Brain microvascular endothelial cell (primary cell): Measurements from ENCODE around the gene EME2.

Source experiments
- DNase-seq: peaks from one replicate; pipeline ENCODE4 v3.0.0-alpha.2; 2020
- H3K27ac ChIP-seq: fragments of 250-450 bp; sonication (Bioruptor Pico); 2 replicates; pipeline ENCODE4 v1.5.1; 2020; ENCODE audit warnings: mild to moderate bottlenecking, moderate library complexity
- H3K27me3 ChIP-seq: fragments of 250-450 bp; sonication (Bioruptor Pico); replicated peaks from 2 replicates; pipeline ENCODE4 v1.5.1; 2020; ENCODE audit warnings: mild to moderate bottlenecking
- H3K36me3 ChIP-seq: fragments of 250-450 bp; sonication (Bioruptor Pico); replicated peaks from 2 replicates; pipeline ENCODE4 v1.5.1; 2020; ENCODE audit warnings: mild to moderate bottlenecking
- H3K4me3 ChIP-seq: 2 replicates; pipeline ENCODE4 v1.5.1; 2011; ENCODE audit warnings: low read depth, mild to moderate bottlenecking, control low read depth, low read length, moderate library complexity
- CTCF ChIP-seq: IDR thresholded peaks from 2 replicates; pipeline ENCODE4 v1.5.1; 2011; ENCODE audit warnings: low read depth, mild to moderate bottlenecking, moderate library complexity, low read length, control low read depth, inconsistent platforms; ENCODE audit errors: missing control alignments
- in situ Hi-C: cut with HindIII; loops from 2 replicates; pipeline ENCODE4 v1.10.0; 2017; ENCODE audit warnings: low sequenced_read_pairs, low pct_ligation_motif_present

EME2 gene

GRCh38 chr16:1818204-1818872 lies 45.7 kb downstream of the EME2 start:
- no peak overlapping the region for H3K4me3 ChIP-seq
- no peak for DNase-seq
- H3K27me3 ChIP-seq = no peaks in the 10 kb centered on the region
- TF ChIP-seq CTCF = no peak
- in situ Hi-C loops = no loop called here
- H3K27ac ChIP-seq = no peak overlapping the region
- H3K36me3 ChIP-seq = peaks cover 8% of the 10 kb centered on the region

GRCh38 chr16:1818873-1819525 lies 46.4 kb downstream of the EME2 start:
- Histone ChIP-seq H3K36me3 (peaks cover 8% of the 10 kb centered on the region), H3K4me3 (no peak overlapping the region), H3K27ac (no peak overlapping the region), H3K27me3 (no peaks in the 10 kb centered on the region)
- in situ Hi-C loops = no loop called here
- no peak for DNase-seq
- TF ChIP-seq CTCF = no peak

- DNase-seq = no peak
- Histone ChIP-seq H3K27me3 (no peaks in the 10 kb centered on the region), H3K4me3 (no peak overlapping the region), H3K27ac (no peak overlapping the region), H3K36me3 (peaks cover 8% of the 10 kb centered on the region)
- TF ChIP-seq CTCF = no peak
- in situ Hi-C loops = no loop called here
Measured at GRCh38 chr16:1819611-1820010, 47.0 kb downstream of the EME2 start.

- peaks cover 7% of the 10 kb centered on the region for H3K36me3 ChIP-seq
Measured at GRCh38 chr16:1820096-1820945, 47.7 kb downstream of the EME2 start.

GRCh38 chr16:1820946-1821290 lies 48.3 kb downstream of the EME2 start:
- DNase-seq = no peak
- Histone ChIP-seq H3K4me3 (no peak overlapping the region), H3K27ac (no peak overlapping the region), H3K27me3 (no peaks in the 10 kb centered on the region), H3K36me3 (peaks cover 6% of the 10 kb centered on the region)
- in situ Hi-C loops = no loop called here
- TF ChIP-seq CTCF = no peak

More at GRCh38 chr16:1820096-1820945, 47.7 kb downstream of the EME2 start:
- no peaks in the 10 kb centered on the region for H3K27me3 ChIP-seq
- DNase-seq = no peak
- no peak overlapping the region for H3K4me3 ChIP-seq
- in situ Hi-C loops = no loop called here
- no peak overlapping the region for H3K27ac ChIP-seq
- TF ChIP-seq CTCF = no peak
